ENCODE data around the gene KCND1. TPM values are rescaled to one million over a fixed set of nuclear protein-coding genes. Genes with fewer than 3 reads are reported as not detected.
A peak's percentile ranks its signal among the peaks of the same experiment; 100 is the strongest.

The KCND1 gene
- total and polyA plus RNA-seq, 10 of the 15 experiments (the other 5 are each of a cell fraction or from before 2014, with no cell fraction given), result 0.02 to 1.0 (median 0.39) TPM

- TF ChIP-seq DPF2 (IDR thresholded peaks at IDR 0.05), result peak; percentile 62
- no peak for TF ChIP-seq ELK1 (IDR thresholded peaks at IDR 0.05; ENCODE audit: low read depth, low read length)
- TF ChIP-seq SREBF2 (IDR thresholded peaks at IDR 0.05; ENCODE audit: low read length), result no peak
- no peak for TF ChIP-seq GABPA (IDR thresholded peaks at IDR 0.05; ENCODE audit: low read depth)
- TF ChIP-seq RCOR1 (conservative IDR thresholded peaks at IDR 0.05; ENCODE audit: low read depth, low read length), result no peak
- 0 out of 2 replicates have a peak, but pooled peaks have one; percentile 11 for TF ChIP-seq NKRF (conservative IDR thresholded peaks at IDR 0.05)
- no peak for TF ChIP-seq ZZZ3 (IDR thresholded peaks at IDR 0.05; ENCODE audit: control insufficient read depth, insufficient read length, low read depth)
- peak; percentile 99 for TF ChIP-seq RELB (IDR thresholded peaks at IDR 0.05; ENCODE audit: low read depth)
- peak; percentile 77 for TF ChIP-seq CREB1 (IDR thresholded peaks at IDR 0.05; ENCODE audit: low read depth)
- no peak for TF ChIP-seq ETV6 (conservative IDR thresholded peaks at IDR 0.05 in 1 of 2, IDR thresholded peaks at IDR 0.05 in 1 of 2; ENCODE audit: borderline replicate concordance in 1 of 2, low read depth in 1 of 2)
- no peak for TF ChIP-seq JUND (IDR thresholded peaks at IDR 0.05; ENCODE audit: low read depth, low read length)
- peak; percentile 17; the same call in 1 of the 2 replicates for TF ChIP-seq SPI1 (IDR thresholded peaks at IDR 0.05; ENCODE audit: borderline replicate concordance, insufficient read depth, low read depth, low read length)
- TF ChIP-seq MLLT1 (IDR thresholded peaks at IDR 0.05), result no peak
- TF ChIP-seq ASH2L (IDR thresholded peaks at IDR 0.05; ENCODE audit: borderline replicate concordance, low read depth), result no peak
- TF ChIP-seq BACH1 (IDR thresholded peaks at IDR 0.05; ENCODE audit: borderline replicate concordance), result no peak; the same call in 1 of the 2 replicates
- TF ChIP-seq ZNF592 (IDR thresholded peaks at IDR 0.05), result no peak
- peak; percentile 65; the same call in 1 of the 2 replicates for TF ChIP-seq GATAD2B (conservative IDR thresholded peaks at IDR 0.05; ENCODE audit: low read depth)
- TF ChIP-seq SIN3A (IDR thresholded peaks at IDR 0.05; ENCODE audit: low read depth, low read length), result no peak
Observed at GRCh38 chrX:48938721-48939425, 32.8 kb downstream of the KCND1 start (continued).

Data from GM12878 (cell line).